Fibroblast of pulmonary artery (primary cell): ENCODE data around the gene CDK14.

ENCODE experiments used
- DNase-seq: peaks from one replicate; pipeline ENCODE4 v3.0.0-alpha.2; 2010; ENCODE audit warnings: low read depth
- H3K4me3 ChIP-seq: replicated peaks from 2 replicates; pipeline ENCODE4 v1.5.1; 2011; ENCODE audit warnings: low read depth, mild to moderate bottlenecking, control low read depth, low read length, moderate library complexity
- CTCF ChIP-seq: IDR thresholded peaks from 2 replicates; pipeline ENCODE4 v1.5.1; 2011; ENCODE audit warnings: mild to moderate bottlenecking, control low read depth, low read length, inconsistent platforms; ENCODE audit errors: missing control alignments

The CDK14 gene

GRCh38 chr7:90617442-90617841 lies 21.3 kb downstream of the CDK14 start:
- no peak for TF ChIP-seq CTCF
- DNase-seq: no peak
- no peak overlapping the region for H3K4me3 ChIP-seq

- TF ChIP-seq CTCF: no peak
- DNase-seq: no peak
- no peak overlapping the region for H3K4me3 ChIP-seq
Measured at GRCh38 chr7:90618876-90619275, 22.8 kb downstream of the CDK14 start.

GRCh38 chr7:90621125-90621746 lies 25.1 kb downstream of the CDK14 start:
- no peak for TF ChIP-seq CTCF
- peak; percentile 66 for DNase-seq
- H3K4me3 ChIP-seq: no peak overlapping the region

- H3K4me3 ChIP-seq: no peak overlapping the region
- no peak for TF ChIP-seq CTCF
- DNase-seq: no peak
Measured at GRCh38 chr7:90621747-90622140, 25.6 kb downstream of the CDK14 start.

GRCh38 chr7:90622670-90623069 lies 26.5 kb downstream of the CDK14 start:
- DNase-seq: no peak
- TF ChIP-seq CTCF: no peak
- no peak overlapping the region for H3K4me3 ChIP-seq

- no peak for TF ChIP-seq CTCF
- peak overlapping the region; percentile 18 for H3K4me3 ChIP-seq
- peak; percentile 53 for DNase-seq
Measured at GRCh38 chr7:90624225-90624911, 28.2 kb downstream of the CDK14 start.

GRCh38 chr7:90625051-90625450 lies 28.9 kb downstream of the CDK14 start:
- peak; percentile 50 for DNase-seq
- peak overlapping the region; percentile 18 for H3K4me3 ChIP-seq
- TF ChIP-seq CTCF: no peak
